ENCODE data around the gene ZBTB7B. TPM values are rescaled to one million over a fixed set of nuclear protein-coding genes. Genes with fewer than 3 reads are reported as not detected.

Gene ZBTB7B
- total and polyA plus RNA-seq, 9 of the 15 experiments (the other 6 are each of a cell fraction or from before 2014, with no cell fraction given) = 0.04 to 46.5 (median 15.2) TPM

- TF ChIP-seq ARID3A (IDR thresholded peaks at IDR 0.05; ENCODE audit: borderline replicate concordance, low read depth, low read length) (no peak), ZFP30 (CRISPR knock-in tag; IDR thresholded peaks at IDR 0.05; ENCODE audit: borderline replicate concordance) (no peak), POLR2A (conservative IDR thresholded peaks at IDR 0.05) (peak; percentile 49; the same call in 1 of the 2 replicates), MECOM (CRISPR knock-in tag; IDR thresholded peaks at IDR 0.05) (no peak), KAT7 (CRISPR knock-in tag; IDR thresholded peaks at IDR 0.05; ENCODE audit: borderline replicate concordance) (no peak), MXI1 (IDR thresholded peaks at IDR 0.05; ENCODE audit: low read depth, low read length) (no peak), CGGBP1 (CRISPR knock-in tag; IDR thresholded peaks at IDR 0.05) (no peak), ARHGAP35 (IDR thresholded peaks at IDR 0.05; ENCODE audit: partially characterized antibody) (no peak), ZNF740 (CRISPR knock-in tag; IDR thresholded peaks at IDR 0.05) (no peak), ZNF740 (tag; IDR thresholded peaks at IDR 0.05) (no peak), ZNF785 (CRISPR knock-in tag; IDR thresholded peaks at IDR 0.05) (no peak), NCOA1 (IDR thresholded peaks at IDR 0.05; ENCODE audit: low read depth) (no peak), MXD1 (CRISPR knock-in tag; IDR thresholded peaks at IDR 0.05; ENCODE audit: borderline replicate concordance, poor library complexity, severe bottlenecking) (no peak), BRCA1 (IDR thresholded peaks at IDR 0.05) (no peak), BRCA1 (CRISPR knock-in tag; IDR thresholded peaks at IDR 0.05) (no peak), ZBTB26 (CRISPR knock-in tag; IDR thresholded peaks at IDR 0.05) (no peak), ZNF449 (CRISPR knock-in tag; IDR thresholded peaks at IDR 0.05) (no peak), NFRKB (IDR thresholded peaks at IDR 0.05; ENCODE audit: low read depth) (no peak), KLF13 (tag; IDR thresholded peaks at IDR 0.05; ENCODE audit: borderline replicate concordance, low read depth) (no peak), ZKSCAN8 (CRISPR knock-in tag; IDR thresholded peaks at IDR 0.05) (no peak), NFIC (IDR thresholded peaks at IDR 0.05) (peak; percentile 42), POLR2B (IDR thresholded peaks at IDR 0.05; ENCODE audit: low read depth, partially characterized antibody) (no peak), SNRNP70 (optimal IDR thresholded peaks at IDR 0.05; ENCODE audit: low read depth, low read length) (no peak), ZNF311 (CRISPR knock-in tag; IDR thresholded peaks at IDR 0.05) (no peak)
Observed at GRCh38 chr1:154993572-154994268, 8.9 kb upstream of the ZBTB7B start, which contains the start of gene LENEP (continued).

Data from K562 (cell line).